GM12873 (cell line): ENCODE results near the gene HES1.

Experiments used
- CTCF ChIP-seq: IDR thresholded peaks from 2 replicates; pipeline ENCODE4 v1.5.1; 2012; ENCODE audit warnings: low read depth, mild to moderate bottlenecking, moderate library complexity, low read length, control low read depth; ENCODE audit not compliant: insufficient read depth; ENCODE audit errors: missing control alignments

HES1 gene

GRCh38 chr3:194158942-194159439 is 23.0 kb downstream of the HES1 start:
- no peak for TF ChIP-seq CTCF

GRCh38 chr3:194160158-194160557 is 24.2 kb downstream of the HES1 start:
- no peak for TF ChIP-seq CTCF

GRCh38 chr3:194161131-194162045 is 25.4 kb downstream of the HES1 start:
- TF ChIP-seq CTCF: no peak

- TF ChIP-seq CTCF: no peak
These were observed 26.2 kb downstream of the HES1 start for GRCh38 chr3:194162070-194162678.

GRCh38 chr3:194162817-194163584 is 27.1 kb downstream of the HES1 start:
- no peak for TF ChIP-seq CTCF

GRCh38 chr3:194163697-194164096 is 27.7 kb downstream of the HES1 start:
- TF ChIP-seq CTCF: no peak

- TF ChIP-seq CTCF: no peak
These were observed 28.9 kb downstream of the HES1 start for GRCh38 chr3:194164861-194165260.
